Vagina (tissue), 2 donors: Measurements from ENCODE around the gene ABCA5. TPM values are rescaled to one million over a fixed set of nuclear protein-coding genes. Genes with fewer than 3 reads are reported as not detected.

Experiments
- DNase-seq, 2 donors: peaks; one replicate each; pipeline ENCODE4 v3.0.0-alpha.2; 2017; ENCODE audit errors: extremely low spot score in 2 of 2
- H3K27ac ChIP-seq: fragments of 200-600 bp; sonication (generic); one replicate; pipeline ENCODE4 v1.5.1; 2019
- H3K27me3 ChIP-seq: fragments of 200-600 bp; sonication (generic); one replicate; pipeline ENCODE4 v1.5.1; 2019
- H3K36me3 ChIP-seq, 2 donors: fragments of 200-600 bp; sonication (generic); one replicate each; pipeline ENCODE4 v1.5.1; 2017 to 2019
- H3K4me1 ChIP-seq: fragments of 200-600 bp; sonication (generic); one replicate; pipeline ENCODE4 v1.5.1; 2019
- H3K4me3 ChIP-seq, 2 donors: fragments of 200-600 bp; sonication (generic); 1 replicate in 1 of 2; 2 replicates in 1 of 2; pipeline ENCODE4 v1.5.1; 2016 to 2019
- H3K9me3 ChIP-seq: fragments of 200-600 bp; sonication (generic); one replicate; pipeline ENCODE4 v1.5.1; 2019
- POLR2A ChIP-seq, 2 donors: fragments of 450-650 bp; IDR thresholded peaks; one replicate each; pipeline ENCODE4 v1.6.1; 2017; ENCODE audit warnings: antibody characterized with exemption in 2 of 2, mild to moderate bottlenecking in 2 of 2, moderate library complexity in 2 of 2
- POLR2AphosphoS5 ChIP-seq, 2 donors: sonication (generic); formaldehyde crosslinking; IDR thresholded peaks; one replicate each; pipeline ENCODE4 v1.9.0; 2017; ENCODE audit warnings: antibody characterized with exemption in 2 of 2, mild to moderate bottlenecking in 2 of 2, low read depth in 1 of 2; ENCODE audit not compliant: insufficient read depth in 1 of 2
- intact Hi-C: fragments of 100-400 bp; cut with DNase I; formaldehyde crosslinking; loops from one replicate; pipeline ENCODE4 v1.15.1; 2023
- total RNA-seq: library from RNA; depleted of rRNA; stranded (reverse); fragments of >200 nt; gene quantifications from one replicate; pipeline ENCODE4 v1.2.3, GENCODE V29; 2016
- TF ChIP-seq, protein P1 (sequence below), 3 experiments: fragments of 450-650 bp in 2 of 3; fragments of 200-600 bp in 1 of 3; sonication (generic) in 1 of 3; IDR thresholded peaks; one replicate each; pipeline ENCODE4 v1.5.1; 2017 to 2019; ENCODE audit warnings: antibody characterized with exemption in 3 of 3, mild to moderate bottlenecking in 2 of 3, moderate library complexity in 2 of 3

ABCA5 gene
- total RNA-seq, 1 donor from 2014 or later, result 50.6 TPM

DNA sequence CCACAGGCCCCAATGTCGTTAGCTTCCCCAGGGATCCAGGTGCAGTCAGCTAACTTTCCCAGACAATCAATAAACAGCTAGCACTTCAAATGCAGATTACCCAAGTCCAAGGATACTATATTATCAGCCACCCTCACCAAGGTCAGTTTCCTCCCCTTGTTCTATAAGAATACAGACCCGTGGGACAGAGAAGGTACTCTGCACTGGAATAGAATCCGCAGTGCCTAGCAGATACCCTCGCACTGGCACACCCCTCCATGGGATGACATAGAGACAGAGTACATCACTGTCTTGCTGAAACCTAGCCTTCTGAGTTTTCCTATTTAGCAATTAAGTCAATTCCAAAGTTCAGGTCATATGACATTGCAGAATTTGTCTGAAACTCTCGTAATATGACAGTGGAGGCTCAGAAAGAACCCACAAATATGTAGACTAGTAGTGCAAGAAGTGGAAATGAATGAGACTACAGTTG, 58.4 kb downstream of the ABCA5 start:
- Histone ChIP-seq H3K9me3 (no peaks in the 10 kb centered on the region), H3K4me1 (no peaks in the 10 kb centered on the region), H3K4me3 (no peak overlapping the region), H3K36me3 (peaks cover 0 to 4% of the 10 kb centered on the region in 2 donors), H3K27ac (no peak overlapping the region), H3K27me3 (no peaks in the 10 kb centered on the region)
- TF ChIP-seq, protein P1, sequence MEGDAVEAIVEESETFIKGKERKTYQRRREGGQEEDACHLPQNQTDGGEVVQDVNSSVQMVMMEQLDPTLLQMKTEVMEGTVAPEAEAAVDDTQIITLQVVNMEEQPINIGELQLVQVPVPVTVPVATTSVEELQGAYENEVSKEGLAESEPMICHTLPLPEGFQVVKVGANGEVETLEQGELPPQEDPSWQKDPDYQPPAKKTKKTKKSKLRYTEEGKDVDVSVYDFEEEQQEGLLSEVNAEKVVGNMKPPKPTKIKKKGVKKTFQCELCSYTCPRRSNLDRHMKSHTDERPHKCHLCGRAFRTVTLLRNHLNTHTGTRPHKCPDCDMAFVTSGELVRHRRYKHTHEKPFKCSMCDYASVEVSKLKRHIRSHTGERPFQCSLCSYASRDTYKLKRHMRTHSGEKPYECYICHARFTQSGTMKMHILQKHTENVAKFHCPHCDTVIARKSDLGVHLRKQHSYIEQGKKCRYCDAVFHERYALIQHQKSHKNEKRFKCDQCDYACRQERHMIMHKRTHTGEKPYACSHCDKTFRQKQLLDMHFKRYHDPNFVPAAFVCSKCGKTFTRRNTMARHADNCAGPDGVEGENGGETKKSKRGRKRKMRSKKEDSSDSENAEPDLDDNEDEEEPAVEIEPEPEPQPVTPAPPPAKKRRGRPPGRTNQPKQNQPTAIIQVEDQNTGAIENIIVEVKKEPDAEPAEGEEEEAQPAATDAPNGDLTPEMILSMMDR (IDR thresholded peaks at IDR 0.05), result no peak
- TF ChIP-seq POLR2A (IDR thresholded peaks at IDR 0.05) (no peak), POLR2AphosphoS5 (IDR thresholded peaks at IDR 0.05; ENCODE audit: insufficient read depth in 1 of 2, low read depth in 1 of 2) (no peak)
- intact Hi-C loops, result no loop called here
- no peak for DNase-seq

DNA sequence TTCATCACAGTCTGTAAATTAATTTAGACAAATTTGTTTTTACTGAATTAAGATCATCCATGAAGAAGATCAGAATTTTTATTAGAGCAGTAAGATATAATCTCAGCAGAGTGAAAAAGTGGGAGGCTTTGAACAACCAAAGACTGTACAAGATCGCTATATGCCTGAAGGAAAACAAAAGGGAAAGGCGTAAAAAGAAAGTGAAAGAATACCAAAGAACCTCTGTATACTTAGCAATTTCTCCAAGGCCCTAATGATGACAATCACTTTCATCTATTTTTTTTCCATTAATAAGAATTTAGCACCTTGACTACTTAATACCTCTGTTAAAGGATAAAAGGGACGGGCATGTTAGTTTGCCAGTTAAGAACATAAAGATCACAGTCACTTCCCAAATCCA, 59.7 kb downstream of the ABCA5 start:
- TF ChIP-seq POLR2AphosphoS5 (IDR thresholded peaks at IDR 0.05; ENCODE audit: insufficient read depth in 1 of 2, low read depth in 1 of 2) (no peak), POLR2A (IDR thresholded peaks at IDR 0.05) (no peak)
- TF ChIP-seq, protein P1 (IDR thresholded peaks at IDR 0.05), result no peak
- no peak for DNase-seq
- Histone ChIP-seq H3K36me3 (peaks cover 0 to 4% of the 10 kb centered on the region in 2 donors), H3K9me3 (no peaks in the 10 kb centered on the region), H3K4me3 (no peak overlapping the region), H3K4me1 (no peaks in the 10 kb centered on the region), H3K27me3 (no peaks in the 10 kb centered on the region), H3K27ac (no peak overlapping the region)
- intact Hi-C loops, result no loop called here

DNA sequence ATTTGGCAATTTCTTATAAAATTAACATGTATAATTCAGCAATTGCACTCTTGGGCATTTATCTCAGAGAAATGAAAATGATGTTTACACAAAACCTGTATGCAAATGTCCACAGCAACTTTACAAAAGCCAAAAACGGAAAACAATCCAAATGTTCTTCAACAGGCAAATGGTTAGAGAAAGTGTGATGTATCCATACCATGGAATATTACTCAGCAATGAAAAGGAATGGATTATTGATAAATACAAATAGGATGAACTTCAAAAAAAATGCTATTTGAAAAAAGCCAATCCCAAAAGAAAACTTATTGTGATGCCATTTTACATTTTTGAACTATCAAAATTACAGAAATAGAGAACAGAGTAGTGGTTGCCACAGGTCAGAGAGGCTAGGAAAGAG, 61.1 kb downstream of the ABCA5 start:
- intact Hi-C loops, result no loop called here
- H3K27me3 ChIP-seq, result no peaks in the 10 kb centered on the region
- peaks cover 0 to 4% of the 10 kb centered on the region in 2 donors for H3K36me3 ChIP-seq
- H3K9me3 ChIP-seq, result no peaks in the 10 kb centered on the region
- DNase-seq, result no peak
- TF ChIP-seq, protein P1 (IDR thresholded peaks at IDR 0.05), result no peak
- TF ChIP-seq POLR2AphosphoS5 (IDR thresholded peaks at IDR 0.05; ENCODE audit: insufficient read depth in 1 of 2, low read depth in 1 of 2) (no peak), POLR2A (IDR thresholded peaks at IDR 0.05) (no peak)
- no peak overlapping the region for H3K4me3 ChIP-seq
- H3K27ac ChIP-seq, result no peak overlapping the region
- no peaks in the 10 kb centered on the region for H3K4me1 ChIP-seq

DNA sequence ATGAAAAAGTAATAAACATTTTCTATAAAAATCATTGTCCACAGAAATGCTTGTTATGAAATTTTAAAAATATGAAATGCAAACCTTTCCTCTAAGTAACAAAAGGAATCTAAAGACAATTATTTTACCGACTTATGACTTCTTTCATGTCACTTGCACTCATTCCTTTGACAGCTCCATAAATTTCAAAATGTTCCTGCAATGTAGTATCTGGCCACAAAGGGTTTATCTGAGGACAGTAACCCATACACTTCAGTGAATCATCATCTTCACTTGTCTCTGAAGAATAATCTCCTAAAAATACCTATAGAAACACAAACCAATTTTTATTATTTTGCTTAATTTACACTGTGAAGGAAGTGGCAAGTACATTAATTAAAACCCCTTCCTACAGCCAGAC, 72.7 kb downstream of the ABCA5 start:
- Histone ChIP-seq H3K4me1 (no peaks in the 10 kb centered on the region), H3K9me3 (no peaks in the 10 kb centered on the region), H3K27me3 (no peaks in the 10 kb centered on the region), H3K36me3 (peaks cover 0 to 19% of the 10 kb centered on the region in 2 donors), H3K27ac (no peak overlapping the region), H3K4me3 (no peak overlapping the region)
- intact Hi-C loops, result no loop called here
- TF ChIP-seq, protein P1 (IDR thresholded peaks at IDR 0.05), result no peak
- TF ChIP-seq POLR2A (IDR thresholded peaks at IDR 0.05) (no peak), POLR2AphosphoS5 (IDR thresholded peaks at IDR 0.05; ENCODE audit: insufficient read depth in 1 of 2, low read depth in 1 of 2) (no peak)
- DNase-seq, result no peak

DNA sequence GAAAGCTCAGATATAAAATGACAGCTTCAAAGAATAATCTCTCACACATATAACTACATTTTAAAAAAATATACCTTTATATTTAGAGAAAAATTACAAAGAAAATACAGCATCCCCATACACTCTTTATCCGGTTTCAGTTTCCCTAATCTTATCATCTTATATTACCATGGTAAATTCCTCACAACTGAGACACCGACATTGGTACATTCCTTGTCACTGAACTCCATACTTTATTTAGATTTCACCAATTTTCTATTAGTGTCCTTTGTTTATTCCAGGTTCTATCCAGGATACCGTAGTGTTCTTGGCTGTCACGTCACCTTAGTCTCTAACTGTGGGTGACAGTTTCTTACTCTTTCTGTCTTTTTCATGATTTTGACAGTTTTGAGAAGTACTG, 76.3 kb downstream of the ABCA5 start:
- TF ChIP-seq POLR2A (IDR thresholded peaks at IDR 0.05) (no peak), POLR2AphosphoS5 (IDR thresholded peaks at IDR 0.05; ENCODE audit: insufficient read depth in 1 of 2, low read depth in 1 of 2) (no peak)
- TF ChIP-seq, protein P1 (IDR thresholded peaks at IDR 0.05), result no peak

More for the DNA sequence above, 76.3 kb downstream of the ABCA5 start:
- DNase-seq, result no peak
- Histone ChIP-seq H3K36me3 (peaks cover 0 to 19% of the 10 kb centered on the region in 2 donors), H3K27ac (no peak overlapping the region), H3K4me1 (no peaks in the 10 kb centered on the region), H3K27me3 (no peaks in the 10 kb centered on the region), H3K4me3 (no peak overlapping the region), H3K9me3 (no peaks in the 10 kb centered on the region)
- intact Hi-C loops, result no loop called here
